A673 (cell line): ENCODE data around the gene OR4A16. TPM values are rescaled to one million over a fixed set of nuclear protein-coding genes. Genes with fewer than 3 reads are reported as not detected.

ENCODE experiments used
- BruUV-seq: library from RNA; stranded (reverse); fragments of 400-500 nt; replicated peaks from 2 replicates; lab custom pipeline; 2021; lab: Mats Ljungman, UMichigan
- CTCF ChIA-PET: fragments of 300-600 bp; sonication (Branson Sonifier 250); formaldehyde crosslinking; loops from one replicate; lab custom pipeline; 2022; ENCODE audit warnings: antibody characterized with exemption; lab: Charles Lee
- POLR2A ChIA-PET: fragments of 300-600 bp; sonication (Branson Sonifier 250); formaldehyde crosslinking; loops from one replicate; lab custom pipeline; 2022; ENCODE audit warnings: antibody characterized with exemption; ENCODE audit not compliant: low non-redundant PET; lab: Charles Lee
- DNase-seq: peaks from one replicate; pipeline ENCODE4 v3.0.0-alpha.2; 2015; ENCODE audit warnings: low spot score
- H3K27ac ChIP-seq: fragments of 200-600 bp; sonication (generic); 2 replicates; pipeline ENCODE4 v1.5.1; 2016; ENCODE audit warnings: mixed run types, low read depth, mild to moderate bottlenecking, mixed read lengths, antibody characterized with exemption, low read length; ENCODE audit not compliant: poor library complexity, severe bottlenecking
- H3K27me3 ChIP-seq: fragments of 200-600 bp; sonication (generic); replicated peaks from 2 replicates; pipeline ENCODE4 v1.6.1; 2017; ENCODE audit warnings: mixed run types, low read depth, mild to moderate bottlenecking, mixed read lengths, antibody characterized with exemption, low read length; ENCODE audit not compliant: insufficient read depth, poor library complexity
- H3K36me3 ChIP-seq: fragments of 200-600 bp; sonication (generic); 2 replicates; pipeline ENCODE4 v1.6.1; 2016; ENCODE audit warnings: mixed run types, mild to moderate bottlenecking, mixed read lengths, antibody characterized with exemption, low read length; ENCODE audit not compliant: insufficient read depth, poor library complexity, severe bottlenecking
- H3K4me1 ChIP-seq: fragments of 200-600 bp; sonication (generic); 2 replicates; pipeline ENCODE4 v1.6.1; 2017; ENCODE audit warnings: mixed run types, mild to moderate bottlenecking, mixed read lengths, antibody characterized with exemption, low read length; ENCODE audit not compliant: insufficient read depth, poor library complexity, severe bottlenecking
- H3K4me3 ChIP-seq: fragments of 200-600 bp; sonication (generic); 2 replicates; pipeline ENCODE4 v1.5.1; 2016; ENCODE audit warnings: low read depth, mixed run types, mild to moderate bottlenecking, mixed read lengths, low read length; ENCODE audit not compliant: poor library complexity, severe bottlenecking
- H3K9me3 ChIP-seq: fragments of 200-600 bp; sonication (generic); 2 replicates; pipeline ENCODE4 v1.6.1; 2016; ENCODE audit warnings: mixed run types, low read depth, mild to moderate bottlenecking, mixed read lengths, antibody characterized with exemption, low read length; ENCODE audit not compliant: poor library complexity, severe bottlenecking
- EZH2 ChIP-seq: fragments of 200-600 bp; sonication (generic); IDR thresholded peaks from 2 replicates; pipeline ENCODE4 v1.6.1; 2017; ENCODE audit warnings: borderline replicate concordance, low read depth, mild to moderate bottlenecking, mixed read lengths, antibody characterized with exemption, low read length; ENCODE audit not compliant: poor library complexity, severe bottlenecking
- intact Hi-C: fragments of 100-400 bp; cut with micrococcal nuclease; formaldehyde crosslinking; loops from one replicate; pipeline ENCODE4 v1.10.0; 2022; ENCODE audit not compliant: unreplicated experiment
- total RNA-seq: library from RNA; stranded (reverse); gene quantifications from 2 replicates; pipeline ENCODE4 v1.2.3, GENCODE V29; 2021
- TF ChIP-seq, protein P1 (sequence below): fragments of 300-800, 200-600 bp; sonication (generic); conservative IDR thresholded peaks from 2 replicates; pipeline ENCODE4 v1.5.1; 2017; ENCODE audit warnings: low read depth, mild to moderate bottlenecking, antibody characterized with exemption, low read length, moderate library complexity, mixed read lengths

OR4A16 gene
- total RNA-seq, 1 experiment from 2014 or later: 3.0 TPM

DNA sequence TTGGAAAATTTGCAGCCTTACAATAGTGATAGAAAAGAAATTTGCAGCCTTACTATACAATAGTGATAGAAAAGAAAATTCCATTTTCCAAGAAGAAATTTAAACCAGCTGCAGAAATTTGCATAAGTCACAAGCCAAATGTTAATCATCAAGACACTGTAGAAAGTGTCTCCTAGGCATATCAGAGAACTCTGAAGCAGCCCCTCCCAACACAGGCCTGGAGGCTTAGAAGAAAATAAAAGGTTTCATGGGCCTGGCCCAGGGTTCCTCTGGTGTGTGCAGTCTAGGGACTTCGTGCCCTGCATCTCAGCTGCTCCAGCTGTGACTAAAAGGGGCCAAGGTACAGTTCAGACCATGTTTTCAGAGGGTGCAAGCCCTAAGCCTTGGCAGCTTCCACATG lies 6.0 kb downstream of the OR4A16 start:
- Histone ChIP-seq H3K27me3 (no peaks in the 10 kb centered on the region), H3K4me1 (no peaks in the 10 kb centered on the region), H3K36me3 (no peaks in the 10 kb centered on the region), H3K27ac (no peak overlapping the region), H3K4me3 (no peak overlapping the region), H3K9me3 (peaks cover 29% of the 10 kb centered on the region)
- CTCF ChIA-PET: no interaction called here
- no peak for DNase-seq
- POLR2A ChIA-PET: no interaction called here
- TF ChIP-seq EZH2: no peak
- TF ChIP-seq, protein P1, sequence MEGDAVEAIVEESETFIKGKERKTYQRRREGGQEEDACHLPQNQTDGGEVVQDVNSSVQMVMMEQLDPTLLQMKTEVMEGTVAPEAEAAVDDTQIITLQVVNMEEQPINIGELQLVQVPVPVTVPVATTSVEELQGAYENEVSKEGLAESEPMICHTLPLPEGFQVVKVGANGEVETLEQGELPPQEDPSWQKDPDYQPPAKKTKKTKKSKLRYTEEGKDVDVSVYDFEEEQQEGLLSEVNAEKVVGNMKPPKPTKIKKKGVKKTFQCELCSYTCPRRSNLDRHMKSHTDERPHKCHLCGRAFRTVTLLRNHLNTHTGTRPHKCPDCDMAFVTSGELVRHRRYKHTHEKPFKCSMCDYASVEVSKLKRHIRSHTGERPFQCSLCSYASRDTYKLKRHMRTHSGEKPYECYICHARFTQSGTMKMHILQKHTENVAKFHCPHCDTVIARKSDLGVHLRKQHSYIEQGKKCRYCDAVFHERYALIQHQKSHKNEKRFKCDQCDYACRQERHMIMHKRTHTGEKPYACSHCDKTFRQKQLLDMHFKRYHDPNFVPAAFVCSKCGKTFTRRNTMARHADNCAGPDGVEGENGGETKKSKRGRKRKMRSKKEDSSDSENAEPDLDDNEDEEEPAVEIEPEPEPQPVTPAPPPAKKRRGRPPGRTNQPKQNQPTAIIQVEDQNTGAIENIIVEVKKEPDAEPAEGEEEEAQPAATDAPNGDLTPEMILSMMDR: no peak
- intact Hi-C loops: no loop called here
- no TSS peak for BruUV-seq

DNA sequence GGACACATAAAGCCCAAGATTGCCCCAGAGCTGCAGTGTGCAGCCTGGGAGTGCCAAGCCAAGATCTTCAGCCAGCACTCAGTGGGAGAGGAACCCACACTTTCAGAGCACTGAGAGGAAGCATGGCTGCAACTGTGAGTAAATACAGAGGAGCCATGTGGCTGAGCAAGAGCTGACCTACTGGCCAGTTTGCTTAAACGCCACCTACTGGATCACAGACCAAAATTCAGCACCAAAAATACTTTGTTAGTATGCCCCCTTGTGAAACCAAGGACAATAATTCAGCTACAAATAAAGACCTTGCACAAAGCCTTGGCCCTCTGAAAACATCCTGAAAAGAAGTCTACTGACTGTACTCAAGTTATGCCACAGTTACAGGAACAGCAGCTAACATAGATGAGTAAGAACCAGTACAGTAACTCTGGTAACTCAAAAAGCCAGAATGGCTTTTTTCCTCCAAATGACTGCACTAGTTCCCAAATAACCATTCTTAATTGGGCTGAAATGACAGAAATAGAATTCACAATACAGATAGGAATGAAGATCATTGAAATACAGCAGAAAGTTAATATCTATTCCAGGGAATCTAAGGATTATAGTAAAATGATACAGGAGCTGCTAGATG lies 14.7 kb downstream of the OR4A16 start:
- ChIA-PET POLR2A (no interaction called here), CTCF (no interaction called here)
- Histone ChIP-seq H3K4me3 (no peak overlapping the region), H3K27me3 (no peaks in the 10 kb centered on the region), H3K36me3 (no peaks in the 10 kb centered on the region), H3K9me3 (peaks cover 13% of the 10 kb centered on the region), H3K27ac (no peak overlapping the region), H3K4me1 (no peaks in the 10 kb centered on the region)
- DNase-seq: peak; percentile 23
- TF ChIP-seq, protein P1: peak; percentile 53
- TF ChIP-seq EZH2: no peak
- intact Hi-C loops: no loop called here
- no TSS peak for BruUV-seq

DNA sequence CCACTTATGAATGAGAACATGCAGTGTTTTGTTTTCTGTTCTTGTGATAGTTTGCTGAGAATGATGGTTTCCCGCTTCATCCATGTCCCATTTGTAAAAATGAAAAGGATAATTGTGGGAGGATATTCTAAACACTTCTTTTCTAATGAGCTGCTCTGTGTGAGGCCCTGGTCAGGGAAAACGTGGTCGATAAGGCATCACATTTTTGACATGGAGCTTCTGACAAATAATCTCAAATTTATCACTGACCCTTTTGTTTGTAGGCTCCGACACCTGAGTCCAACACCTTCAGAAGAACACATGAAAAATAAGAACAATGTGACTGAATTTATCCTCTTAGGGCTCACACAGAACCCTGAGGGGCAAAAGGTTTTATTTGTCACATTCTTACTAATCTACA lies 24.7 kb downstream of the OR4A16 start, which contains the start of gene OR4A15:
OR4A15 (plus strand) TSS at position 301 of the 400 bp plus-strand sequence; CDS start at position 301, 0 bp downstream.
- no peak for TF ChIP-seq EZH2
- TF ChIP-seq, protein P1: no peak
- Histone ChIP-seq H3K27ac (no peak within 1 kb of the TSS), H3K27me3 (no peaks in the 10 kb centered on the region), H3K36me3 (no peaks in the 10 kb centered on the region), H3K4me3 (no peak within 1 kb of the TSS), H3K9me3 (peaks cover 22% of the 10 kb centered on the region), H3K4me1 (no peaks in the 10 kb centered on the region)
- ChIA-PET CTCF (no interaction called here), POLR2A (no interaction called here)
- intact Hi-C loops: no loop called here
- no peak for DNase-seq
- no TSS peak for BruUV-seq

Other genes with a start within 250 kb of the OR4A16 start
- gene TRIM48, start 81.0 kb upstream of the OR4A16 start, total RNA-seq: not detected in 2 replicates
- gene OR4A15, start 24.8 kb downstream of the OR4A16 start, total RNA-seq: not detected in 2 replicates
- not detected in 2 replicates for gene OR4C15, start 211.3 kb downstream of the OR4A16 start, total RNA-seq
- not detected in 2 replicates for gene OR4C16, start 228.9 kb downstream of the OR4A16 start, total RNA-seq